A549 treated with Hydrocortisone at 1 μM for 4 hours (cell line): ENCODE results near the gene AHRR. TPM values are rescaled to one million over a fixed set of nuclear protein-coding genes. Genes with fewer than 3 reads are reported as not detected.

Experiments
- total RNA-seq: library from RNA; stranded (reverse); fragments of 200-300 nt; extraction: Qiagen RNA extraction; gene quantifications from 5 replicates; pipeline ENCODE4 v1.2.3, GENCODE V29; 2022

AHRR gene
- 3.9 to 5.5 TPM (median 5.2 TPM) in 5 replicates for total RNA-seq

DNA sequence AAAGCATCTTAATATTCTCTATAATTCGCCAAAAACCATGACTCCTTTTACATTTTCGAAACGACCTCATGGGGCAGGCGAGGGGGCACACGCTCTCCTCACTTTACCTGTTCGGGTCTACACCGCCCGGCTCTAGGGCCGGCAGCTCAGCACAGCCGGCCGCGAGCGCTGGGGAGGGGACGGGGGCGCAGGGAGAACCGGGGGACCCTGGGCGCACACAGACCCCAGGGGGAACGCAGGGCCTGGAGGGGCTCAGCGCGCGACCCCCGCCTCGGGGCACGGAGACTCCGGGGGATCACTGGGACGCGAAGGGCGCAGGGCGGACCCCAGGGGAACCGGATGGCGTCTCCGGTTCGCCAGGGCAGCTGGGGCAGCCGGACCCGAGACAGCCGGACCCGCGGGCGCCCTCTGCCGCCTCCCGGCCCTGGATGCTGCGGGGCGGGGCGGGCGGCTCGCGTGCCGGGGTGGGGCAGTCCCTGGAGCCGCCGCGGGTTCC is at the start of gene AHRR:
AHRR (plus strand) TSS at position 485 of the 496 bp plus-strand sequence. CDS start 22,189 bp downstream, outside the sequence.

DNA sequence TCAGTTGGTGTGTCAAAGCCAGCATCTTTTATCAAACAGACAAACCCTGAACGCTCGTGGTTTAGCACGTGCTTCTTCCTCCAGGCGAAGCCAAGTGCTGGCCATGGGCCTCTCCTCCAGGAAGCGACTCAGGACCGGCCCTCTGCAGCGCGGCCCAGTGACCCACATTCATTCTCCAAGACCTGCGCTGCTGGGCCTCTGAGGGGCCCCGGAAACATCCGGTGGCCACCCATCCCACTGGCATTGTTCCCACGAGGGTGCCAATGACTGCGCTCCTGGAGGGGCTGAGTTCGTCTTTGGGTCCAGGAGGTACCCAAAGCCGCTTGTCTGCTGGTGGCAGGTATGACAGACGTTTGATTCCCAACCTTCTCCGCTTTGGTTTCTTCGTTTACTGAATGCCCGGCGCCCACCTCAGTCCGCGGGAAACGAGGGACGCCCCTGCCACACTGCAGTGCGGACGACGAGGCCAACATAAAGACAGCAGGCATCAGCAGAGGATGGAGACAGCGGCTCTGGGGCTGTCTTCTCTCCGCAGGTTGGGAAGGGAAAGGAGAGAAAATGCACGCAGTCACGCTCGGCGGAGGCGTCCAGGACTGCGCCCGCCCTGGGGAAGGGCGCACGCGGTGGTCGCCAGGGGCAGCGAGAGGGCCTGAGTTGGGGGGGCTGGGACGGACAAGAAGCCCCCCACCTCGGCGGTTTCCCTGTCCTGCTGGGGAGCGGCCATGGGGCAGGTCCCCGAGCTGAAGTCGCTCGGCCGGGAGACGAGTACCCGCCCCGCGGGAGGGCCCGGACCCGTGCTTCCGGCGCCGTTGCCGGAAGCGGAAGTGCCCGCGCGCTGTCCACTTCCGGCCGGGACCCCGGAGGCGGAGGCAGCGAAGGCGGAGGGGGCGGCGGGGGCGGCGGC is 121.1 kb downstream of the AHRR start, which contains the start of gene EXOC3:
EXOC3 (plus strand) TSS at position 842 of the 904 bp plus-strand sequence. CDS start 3,030 bp downstream, outside the sequence.

Other genes starting within 250 kb of the AHRR start
- 0.82 to 1.7 TPM (median 1.3 TPM) in 5 replicates for gene PLEKHG4B, start 229.5 kb upstream of the AHRR start, total RNA-seq
- gene LRRC14B, start 130.2 kb upstream of the AHRR start, total RNA-seq = not detected in 5 replicates
- gene CCDC127, start 103.6 kb upstream of the AHRR start, total RNA-seq = 5.9 to 6.5 TPM (median 6.3 TPM) in 5 replicates
- gene SDHA, start 103.4 kb upstream of the AHRR start, total RNA-seq = 108 to 123 TPM (median 120 TPM) in 5 replicates
- 160 to 188 TPM (median 187 TPM) in 5 replicates for gene PDCD6, start 50.1 kb upstream of the AHRR start, total RNA-seq
- 28.4 to 33.7 TPM (median 32.2 TPM) in 5 replicates for gene EXOC3, start 121.5 kb downstream of the AHRR start, total RNA-seq
- 2.2 to 2.5 TPM (median 2.2 TPM) in 5 replicates for gene SLC9A3, start 202.7 kb downstream of the AHRR start, total RNA-seq